WTC11 (cell line): ENCODE measurements around the gene NDUFA11. TPM values are rescaled to one million over a fixed set of nuclear protein-coding genes. Genes with fewer than 3 reads are reported as not detected.
A peak's percentile ranks its signal among the peaks of the same experiment; 100 is the strongest.

Experiments used
- ATAC-seq: fragments of 200-7000 bp; cut with Tn5 transposase; 2 replicates; pipeline ENCODE4 v1.10.0; 2021; ENCODE audit warnings: mild to moderate bottlenecking, moderate library complexity
- CTCF ChIA-PET: fragments of 300-600 bp; sonication (Branson Sonifier 250); formaldehyde crosslinking; loops from one replicate; lab custom pipeline; 2021; ENCODE audit warnings: antibody characterized with exemption; lab: Charles Lee
- POLR2A ChIA-PET: fragments of 350-600 bp; sonication (Branson Sonifier 250); formaldehyde crosslinking; loops from one replicate; lab custom pipeline; 2021; ENCODE audit warnings: antibody characterized with exemption; lab: Charles Lee
- DNase-seq: peaks from one replicate; pipeline ENCODE4 v3.0.0; 2021; ENCODE audit warnings: low spot score
- H3K27ac Mint-ChIP-seq: 2 replicates; pipeline ENCODE4 v1.8.0; 2021; ENCODE audit warnings: mixed read lengths
- H3K27me3 Mint-ChIP-seq: 2 replicates; pipeline ENCODE4 v1.8.0; 2021; ENCODE audit warnings: low read depth, mild to moderate bottlenecking, moderate library complexity, mixed read lengths
- H3K36me3 Mint-ChIP-seq: 2 replicates; pipeline ENCODE4 v1.8.0; 2021; ENCODE audit warnings: mixed read lengths
- H3K4me1 Mint-ChIP-seq: 2 replicates; pipeline ENCODE4 v1.8.0; 2022; ENCODE audit warnings: mixed read lengths
- H3K4me3 Mint-ChIP-seq: 2 replicates; pipeline ENCODE4 v1.8.0; 2021; ENCODE audit warnings: mild to moderate bottlenecking, moderate library complexity, mixed read lengths
- H3K9me3 Mint-ChIP-seq: 2 replicates; pipeline ENCODE4 v1.8.0; 2021; ENCODE audit warnings: mixed read lengths
- ATF1 ChIP-seq: sonication (generic); formaldehyde crosslinking; IDR thresholded peaks from 2 replicates; pipeline ENCODE4 v1.8.1; 2023; ENCODE audit warnings: mild to moderate bottlenecking, moderate library complexity, missing genetic modification reagents
- EMX1 ChIP-seq: fragments of 250-450 bp; sonication (Bioruptor Pico); IDR thresholded peaks from 2 replicates; pipeline ENCODE4 v1.8.0; 2021; ENCODE audit warnings: mild to moderate bottlenecking
- ETV6 ChIP-seq: sonication (generic); formaldehyde crosslinking; IDR thresholded peaks from 2 replicates; pipeline ENCODE4 v1.8.1; 2022; ENCODE audit warnings: mild to moderate bottlenecking, missing genetic modification reagents
- FOXK1 ChIP-seq: sonication (generic); formaldehyde crosslinking; IDR thresholded peaks from 2 replicates; pipeline ENCODE4 v1.8.0; 2022; ENCODE audit warnings: mild to moderate bottlenecking, moderate library complexity, missing genetic modification reagents
- FOXP1 ChIP-seq: sonication (generic); formaldehyde crosslinking; IDR thresholded peaks from 2 replicates; pipeline ENCODE4 v1.8.0; 2022; ENCODE audit warnings: missing genetic modification reagents, mild to moderate bottlenecking, moderate library complexity, borderline replicate concordance
- GTF2I ChIP-seq: fragments of 250-450 bp; sonication (Bioruptor Pico); conservative IDR thresholded peaks from 2 replicates; pipeline ENCODE4 v1.4.0; 2021; ENCODE audit warnings: mild to moderate bottlenecking
- JAZF1 ChIP-seq: fragments of 250-450 bp; sonication (Bioruptor Pico); IDR thresholded peaks from 2 replicates; pipeline ENCODE4 v1.9.0; 2021; ENCODE audit warnings: moderate library complexity, mild to moderate bottlenecking, inconsistent platforms
- NFATC4 ChIP-seq: fragments of 250-450 bp; sonication (Bioruptor Pico); IDR thresholded peaks from 2 replicates; pipeline ENCODE4 v1.9.0; 2021; ENCODE audit warnings: mild to moderate bottlenecking
- NFYB ChIP-seq: sonication (generic); formaldehyde crosslinking; conservative IDR thresholded peaks from 2 replicates; pipeline ENCODE4 v1.8.0; 2022; ENCODE audit warnings: low read depth, missing genetic modification reagents
- NR1H2 ChIP-seq: sonication (generic); formaldehyde crosslinking; IDR thresholded peaks from 2 replicates; pipeline ENCODE4 v1.9.0; 2021; ENCODE audit warnings: mild to moderate bottlenecking, moderate library complexity, missing genetic modification reagents
- NR2C2 ChIP-seq: sonication (generic); formaldehyde crosslinking; IDR thresholded peaks from 2 replicates; pipeline ENCODE4 v1.8.0; 2022; ENCODE audit warnings: mild to moderate bottlenecking, missing genetic modification reagents
- NR3C1 ChIP-seq: sonication (generic); formaldehyde crosslinking; conservative IDR thresholded peaks from 2 replicates; pipeline ENCODE4 v1.8.1; 2023; ENCODE audit warnings: low read depth, mild to moderate bottlenecking, missing genetic modification reagents
- OVOL2 ChIP-seq: fragments of 250-450 bp; sonication (Bioruptor Pico); IDR thresholded peaks from 2 replicates; pipeline ENCODE4 v1.9.0; 2021; ENCODE audit warnings: mild to moderate bottlenecking, borderline replicate concordance
- SMAD3 ChIP-seq: sonication (generic); formaldehyde crosslinking; IDR thresholded peaks from 2 replicates; pipeline ENCODE4 v1.8.0; 2022; ENCODE audit warnings: missing genetic modification reagents, mild to moderate bottlenecking, borderline replicate concordance
- SP1 ChIP-seq: sonication (generic); formaldehyde crosslinking; conservative IDR thresholded peaks from 2 replicates; pipeline ENCODE4 v1.8.1; 2022; ENCODE audit warnings: missing genetic modification reagents
- total RNA-seq: library from RNA; stranded (reverse); gene quantifications from 3 replicates; pipeline ENCODE4 v1.2.3, GENCODE V29; 2021
- TF ChIP-seq, protein P1 (sequence below): fragments of 250-450 bp; sonication (Bioruptor Pico); IDR thresholded peaks from 2 replicates; pipeline ENCODE4 v2.1.2; 2022; ENCODE audit warnings: mild to moderate bottlenecking, moderate library complexity
- TF ChIP-seq, protein P2 (sequence below): sonication (generic); formaldehyde crosslinking; IDR thresholded peaks from 2 replicates; pipeline ENCODE4 v1.8.1; 2022; ENCODE audit warnings: low read depth, missing genetic modification reagents, borderline replicate concordance
- TF ChIP-seq, protein P3 (sequence below): sonication (generic); formaldehyde crosslinking; IDR thresholded peaks from 2 replicates; pipeline ENCODE4 v1.8.0; 2023; ENCODE audit warnings: missing genetic modification reagents, mild to moderate bottlenecking, borderline replicate concordance
- TF ChIP-seq, protein P4 (sequence below): sonication (generic); formaldehyde crosslinking; IDR thresholded peaks from 2 replicates; pipeline ENCODE4 v1.8.1; 2023; ENCODE audit warnings: mild to moderate bottlenecking, missing genetic modification reagents, moderate library complexity
- TF ChIP-seq, protein P5 (sequence below): sonication (generic); formaldehyde crosslinking; IDR thresholded peaks from 2 replicates; pipeline ENCODE4 v1.8.0; 2022; ENCODE audit warnings: mild to moderate bottlenecking, missing genetic modification reagents

The NDUFA11 gene
- total RNA-seq, 1 experiment from 2014 or later, result 261 TPM

DNA sequence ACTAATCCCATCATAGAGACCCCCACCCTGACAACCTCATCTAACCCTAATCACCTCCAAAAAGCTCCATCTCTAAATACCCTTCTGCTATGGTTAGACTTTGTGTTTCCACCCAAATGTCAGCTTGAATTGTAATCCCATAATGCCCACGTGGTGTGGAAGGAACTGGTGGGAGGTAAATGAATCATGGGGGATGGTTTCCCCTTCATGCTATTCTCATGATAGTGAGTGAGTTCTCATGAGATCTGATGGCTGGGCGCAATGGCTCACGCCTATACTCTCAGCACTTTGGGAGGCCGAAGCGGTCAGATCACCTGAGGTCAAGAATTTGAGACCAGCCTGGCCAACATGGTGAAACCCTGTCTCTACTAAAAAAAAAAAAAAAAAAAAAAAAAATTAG lies 3.7 kb upstream of the NDUFA11 start (continued):
- TF ChIP-seq, protein P1, sequence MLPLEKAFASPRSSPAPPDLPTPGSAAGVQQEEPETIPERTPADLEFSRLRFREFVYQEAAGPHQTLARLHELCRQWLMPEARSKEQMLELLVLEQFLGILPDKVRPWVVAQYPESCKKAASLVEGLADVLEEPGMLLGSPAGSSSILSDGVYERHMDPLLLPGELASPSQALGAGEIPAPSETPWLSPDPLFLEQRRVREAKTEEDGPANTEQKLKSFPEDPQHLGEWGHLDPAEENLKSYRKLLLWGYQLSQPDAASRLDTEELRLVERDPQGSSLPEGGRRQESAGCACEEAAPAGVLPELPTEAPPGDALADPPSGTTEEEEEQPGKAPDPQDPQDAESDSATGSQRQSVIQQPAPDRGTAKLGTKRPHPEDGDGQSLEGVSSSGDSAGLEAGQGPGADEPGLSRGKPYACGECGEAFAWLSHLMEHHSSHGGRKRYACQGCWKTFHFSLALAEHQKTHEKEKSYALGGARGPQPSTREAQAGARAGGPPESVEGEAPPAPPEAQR (CRISPR knock-in tag), result no peak
- no peak for TF ChIP-seq EMX1 (CRISPR knock-in tag)
- TF ChIP-seq, protein P2, sequence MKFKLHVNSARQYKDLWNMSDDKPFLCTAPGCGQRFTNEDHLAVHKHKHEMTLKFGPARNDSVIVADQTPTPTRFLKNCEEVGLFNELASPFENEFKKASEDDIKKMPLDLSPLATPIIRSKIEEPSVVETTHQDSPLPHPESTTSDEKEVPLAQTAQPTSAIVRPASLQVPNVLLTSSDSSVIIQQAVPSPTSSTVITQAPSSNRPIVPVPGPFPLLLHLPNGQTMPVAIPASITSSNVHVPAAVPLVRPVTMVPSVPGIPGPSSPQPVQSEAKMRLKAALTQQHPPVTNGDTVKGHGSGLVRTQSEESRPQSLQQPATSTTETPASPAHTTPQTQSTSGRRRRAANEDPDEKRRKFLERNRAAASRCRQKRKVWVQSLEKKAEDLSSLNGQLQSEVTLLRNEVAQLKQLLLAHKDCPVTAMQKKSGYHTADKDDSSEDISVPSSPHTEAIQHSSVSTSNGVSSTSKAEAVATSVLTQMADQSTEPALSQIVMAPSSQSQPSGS (CRISPR knock-in tag), result no peak
- no peak for TF ChIP-seq GTF2I (CRISPR knock-in tag)
- TF ChIP-seq, protein P3, sequence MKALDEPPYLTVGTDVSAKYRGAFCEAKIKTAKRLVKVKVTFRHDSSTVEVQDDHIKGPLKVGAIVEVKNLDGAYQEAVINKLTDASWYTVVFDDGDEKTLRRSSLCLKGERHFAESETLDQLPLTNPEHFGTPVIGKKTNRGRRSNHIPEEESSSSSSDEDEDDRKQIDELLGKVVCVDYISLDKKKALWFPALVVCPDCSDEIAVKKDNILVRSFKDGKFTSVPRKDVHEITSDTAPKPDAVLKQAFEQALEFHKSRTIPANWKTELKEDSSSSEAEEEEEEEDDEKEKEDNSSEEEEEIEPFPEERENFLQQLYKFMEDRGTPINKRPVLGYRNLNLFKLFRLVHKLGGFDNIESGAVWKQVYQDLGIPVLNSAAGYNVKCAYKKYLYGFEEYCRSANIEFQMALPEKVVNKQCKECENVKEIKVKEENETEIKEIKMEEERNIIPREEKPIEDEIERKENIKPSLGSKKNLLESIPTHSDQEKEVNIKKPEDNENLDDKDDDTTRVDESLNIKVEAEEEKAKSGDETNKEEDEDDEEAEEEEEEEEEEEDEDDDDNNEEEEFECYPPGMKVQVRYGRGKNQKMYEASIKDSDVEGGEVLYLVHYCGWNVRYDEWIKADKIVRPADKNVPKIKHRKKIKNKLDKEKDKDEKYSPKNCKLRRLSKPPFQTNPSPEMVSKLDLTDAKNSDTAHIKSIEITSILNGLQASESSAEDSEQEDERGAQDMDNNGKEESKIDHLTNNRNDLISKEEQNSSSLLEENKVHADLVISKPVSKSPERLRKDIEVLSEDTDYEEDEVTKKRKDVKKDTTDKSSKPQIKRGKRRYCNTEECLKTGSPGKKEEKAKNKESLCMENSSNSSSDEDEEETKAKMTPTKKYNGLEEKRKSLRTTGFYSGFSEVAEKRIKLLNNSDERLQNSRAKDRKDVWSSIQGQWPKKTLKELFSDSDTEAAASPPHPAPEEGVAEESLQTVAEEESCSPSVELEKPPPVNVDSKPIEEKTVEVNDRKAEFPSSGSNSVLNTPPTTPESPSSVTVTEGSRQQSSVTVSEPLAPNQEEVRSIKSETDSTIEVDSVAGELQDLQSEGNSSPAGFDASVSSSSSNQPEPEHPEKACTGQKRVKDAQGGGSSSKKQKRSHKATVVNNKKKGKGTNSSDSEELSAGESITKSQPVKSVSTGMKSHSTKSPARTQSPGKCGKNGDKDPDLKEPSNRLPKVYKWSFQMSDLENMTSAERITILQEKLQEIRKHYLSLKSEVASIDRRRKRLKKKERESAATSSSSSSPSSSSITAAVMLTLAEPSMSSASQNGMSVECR (CRISPR knock-in tag), result no peak
- TF ChIP-seq JAZF1 (CRISPR knock-in tag), result no peak
- TF ChIP-seq, protein P4, sequence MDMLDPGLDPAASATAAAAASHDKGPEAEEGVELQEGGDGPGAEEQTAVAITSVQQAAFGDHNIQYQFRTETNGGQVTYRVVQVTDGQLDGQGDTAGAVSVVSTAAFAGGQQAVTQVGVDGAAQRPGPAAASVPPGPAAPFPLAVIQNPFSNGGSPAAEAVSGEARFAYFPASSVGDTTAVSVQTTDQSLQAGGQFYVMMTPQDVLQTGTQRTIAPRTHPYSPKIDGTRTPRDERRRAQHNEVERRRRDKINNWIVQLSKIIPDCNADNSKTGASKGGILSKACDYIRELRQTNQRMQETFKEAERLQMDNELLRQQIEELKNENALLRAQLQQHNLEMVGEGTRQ, result no peak
- no peak for TF ChIP-seq OVOL2 (CRISPR knock-in tag)
- TF ChIP-seq NR1H2, result no peak

DNA sequence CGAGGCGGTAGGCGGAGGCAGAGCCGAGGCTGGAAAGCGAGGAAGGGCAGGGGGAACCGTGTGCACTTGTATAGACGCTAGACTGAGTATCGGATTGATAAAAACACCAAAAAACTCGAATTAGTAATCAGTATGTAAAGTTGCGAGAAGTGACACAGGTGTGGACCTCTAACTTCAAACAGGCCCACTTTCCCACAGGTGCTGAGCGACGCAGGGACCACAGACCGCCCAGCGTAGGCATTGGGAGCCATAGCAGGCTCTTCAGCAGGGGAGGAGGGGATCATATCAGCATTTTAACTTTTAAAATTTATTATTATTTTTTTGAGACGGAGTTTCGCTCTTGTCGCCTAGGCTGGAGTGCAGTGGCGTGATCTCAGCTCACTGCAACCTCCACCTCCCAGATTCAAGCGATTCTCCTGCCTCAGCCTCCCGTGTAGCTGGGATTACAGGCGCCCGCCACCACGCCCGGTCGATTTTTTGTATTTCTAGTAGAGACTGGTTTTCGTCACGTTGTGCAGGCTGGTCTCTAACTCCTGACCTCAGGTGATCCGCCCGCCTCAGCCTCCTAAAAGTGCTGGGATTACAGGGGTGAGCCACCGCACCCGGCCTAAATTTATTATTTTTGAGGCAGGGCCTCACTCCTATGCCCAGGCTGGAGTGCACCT lies 1.7 kb upstream of the NDUFA11 start:
- ATAC-seq, result no peak
- TF ChIP-seq NR2C2 (CRISPR knock-in tag), result no peak
- TF ChIP-seq FOXP1 (CRISPR knock-in tag), result peak; percentile 10; the same call in 1 of the 2 replicates
- 0 out of 2 replicates have a peak, but pooled peaks have one; percentile 54 for TF ChIP-seq GTF2I (CRISPR knock-in tag)
- TF ChIP-seq, all 79 proteins: peak for 2
- H3K36me3 Mint-ChIP-seq, result peaks cover 6% of the 10 kb centered on the region
- no peaks in the 10 kb centered on the region for H3K27me3 Mint-ChIP-seq
- H3K4me1 Mint-ChIP-seq, result peaks cover 4% of the 10 kb centered on the region
- ChIA-PET CTCF (interaction anchor here (3.2 to 5.3 kb wide), 4 partner anchors 62 to 117 kb away, joined by 20 to 83 read pairs (median 28); partner anchors contain the start of gene NRTN), POLR2A (interaction anchor here (1.0 to 1.7 kb wide), 4 partner anchors 11 to 571 kb away, joined by 3 to 5 read pairs (median 4); no protein-coding TSS in a partner anchor)
- H3K9me3 Mint-ChIP-seq, result no peaks in the 10 kb centered on the region
- no peak for DNase-seq
- peak overlapping the region; percentile 49; the same call in 1 of the 2 replicates for H3K27ac Mint-ChIP-seq
- peak overlapping the region; percentile 93 for H3K4me3 Mint-ChIP-seq

DNA sequence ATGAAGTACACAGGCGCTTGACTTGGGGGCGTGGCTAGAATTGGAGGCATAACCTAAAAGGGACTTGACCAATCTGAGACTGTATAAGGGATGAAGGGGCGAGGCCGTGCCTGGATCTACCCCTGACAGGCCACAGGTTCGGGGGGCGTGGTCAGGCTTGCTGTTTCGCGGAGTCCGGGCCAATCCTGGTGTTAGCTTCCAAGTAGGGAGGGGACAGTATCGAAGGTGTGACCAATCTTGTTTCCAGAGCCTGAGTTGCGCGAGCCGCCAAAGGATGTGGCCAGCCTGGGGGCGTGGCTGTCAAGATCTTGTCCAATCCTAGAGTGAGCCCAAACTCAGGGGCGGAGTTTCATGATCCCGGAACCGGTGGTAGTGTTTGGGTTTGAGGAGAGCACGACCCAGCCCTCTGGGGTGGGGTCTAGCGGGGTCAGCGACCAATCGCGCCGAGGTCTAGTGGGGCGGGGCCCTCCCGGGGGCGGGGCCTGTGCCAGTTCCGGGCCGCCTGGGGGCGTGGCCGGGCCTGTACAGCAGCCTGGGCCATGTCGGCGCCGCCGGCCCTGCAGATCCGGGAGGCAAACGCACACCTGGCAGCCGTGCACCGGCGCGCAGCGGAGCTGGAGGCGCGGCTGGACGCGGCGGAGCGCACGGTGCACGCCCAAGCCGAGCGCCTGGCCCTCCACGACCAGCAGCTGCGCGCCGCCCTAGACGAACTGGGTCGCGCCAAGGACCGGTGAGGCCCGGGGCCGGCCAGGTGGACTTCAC lies 943 bp upstream of the NDUFA11 start, which contains the start of gene VMAC:
Gene VMAC, plus strand, starts transcription at position 521 of the 762 bp plus-strand sequence. Its CDS starts 19 bp downstream, at position 540.
- H3K9me3 Mint-ChIP-seq, result no peaks in the 10 kb centered on the region
- no peaks in the 10 kb centered on the region for H3K27me3 Mint-ChIP-seq
- ATAC-seq (peak; percentile 89), DNase-seq (peak; percentile 100)
- H3K27ac Mint-ChIP-seq, result peak within 1 kb of the TSS; percentile 99
- peaks cover 11% of the 10 kb centered on the region for H3K36me3 Mint-ChIP-seq
- H3K4me1 Mint-ChIP-seq, result peaks cover 4% of the 10 kb centered on the region
- ChIA-PET POLR2A (interaction anchor here (0.5 to 2.6 kb wide), 9 partner anchors 11 to 1165 kb away, joined by 3 to 18 read pairs (median 4); partner anchors contain the start of gene ZNF557), CTCF (interaction anchor here (0.5 to 5.3 kb wide), 14 partner anchors 16 to 314 kb away, joined by 3 to 83 read pairs (median 4); partner anchors contain the start of genes DUS3L and NRTN)
- peak within 1 kb of the TSS; percentile 93 for H3K4me3 Mint-ChIP-seq
- no peak for TF ChIP-seq NFATC4 (CRISPR knock-in tag)
- peak; percentile 68; the same call in 1 of the 2 replicates for TF ChIP-seq SP1
- 0 out of 2 replicates have a peak, but pooled peaks have one; percentile 43 for TF ChIP-seq ATF1 (CRISPR knock-in tag)
- TF ChIP-seq NFYB (CRISPR knock-in tag), result peak; percentile 53
- TF ChIP-seq, protein P5, sequence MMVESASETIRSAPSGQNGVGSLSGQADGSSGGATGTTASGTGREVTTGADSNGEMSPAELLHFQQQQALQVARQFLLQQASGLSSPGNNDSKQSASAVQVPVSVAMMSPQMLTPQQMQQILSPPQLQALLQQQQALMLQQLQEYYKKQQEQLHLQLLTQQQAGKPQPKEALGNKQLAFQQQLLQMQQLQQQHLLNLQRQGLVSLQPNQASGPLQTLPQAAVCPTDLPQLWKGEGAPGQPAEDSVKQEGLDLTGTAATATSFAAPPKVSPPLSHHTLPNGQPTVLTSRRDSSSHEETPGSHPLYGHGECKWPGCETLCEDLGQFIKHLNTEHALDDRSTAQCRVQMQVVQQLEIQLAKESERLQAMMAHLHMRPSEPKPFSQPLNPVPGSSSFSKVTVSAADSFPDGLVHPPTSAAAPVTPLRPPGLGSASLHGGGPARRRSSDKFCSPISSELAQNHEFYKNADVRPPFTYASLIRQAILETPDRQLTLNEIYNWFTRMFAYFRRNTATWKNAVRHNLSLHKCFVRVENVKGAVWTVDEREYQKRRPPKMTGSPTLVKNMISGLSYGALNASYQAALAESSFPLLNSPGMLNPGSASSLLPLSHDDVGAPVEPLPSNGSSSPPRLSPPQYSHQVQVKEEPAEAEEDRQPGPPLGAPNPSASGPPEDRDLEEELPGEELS (CRISPR knock-in tag), result peak; percentile 79
- TF ChIP-seq NR3C1 (CRISPR knock-in tag), result no peak
- 0 out of 2 replicates have a peak, but pooled peaks have one; percentile 52 for TF ChIP-seq SMAD3 (CRISPR knock-in tag)
- peak; percentile 76 for TF ChIP-seq ETV6
- peak; percentile 27; the same call in 1 of the 2 replicates for TF ChIP-seq FOXK1 (CRISPR knock-in tag)
